Psoas muscle (tissue), 8 donors: ENCODE data around the gene DNAL4. TPM values are rescaled to one million over a fixed set of nuclear protein-coding genes. Genes with fewer than 3 reads are reported as not detected.

ENCODE experiments used
- ATAC-seq, 4 donors: fragments of 200-7000 bp; cut with Tn5 transposase; one replicate each; pipeline ENCODE4 v1.9.1; 2020; ENCODE audit warnings: moderate library complexity in 3 of 4, mild to moderate bottlenecking in 2 of 4
- DNase-seq, 2 donors: peaks; one replicate each; pipeline ENCODE4 v3.0.0-alpha.2; 2020
- H3K27ac ChIP-seq: fragments of 200-600 bp; one replicate; pipeline ENCODE4 v1.8.0; 2022
- H3K27me3 ChIP-seq, 3 donors: fragments of 200-600 bp in 1 of 3; one replicate each; pipeline versions ENCODE4 v1.6.1 to v1.8.0; 2013 to 2022; ENCODE audit warnings: low read length in 2 of 3, mild to moderate bottlenecking in 2 of 3, moderate library complexity in 1 of 3; ENCODE audit not compliant: insufficient read depth in 3 of 3
- H3K36me3 ChIP-seq, 2 donors: fragments of 200-600 bp in 1 of 2; one replicate each; pipeline versions ENCODE4 v1.6.1 to v1.8.0; 2013 to 2022; ENCODE audit warnings: low read depth in 1 of 2, mild to moderate bottlenecking in 1 of 2, moderate library complexity in 1 of 2; ENCODE audit not compliant: insufficient read depth in 1 of 2
- H3K4me1 ChIP-seq: fragments of 200-600 bp; one replicate; pipeline ENCODE4 v1.8.0; 2022
- H3K4me3 ChIP-seq: fragments of 200-600 bp; one replicate; pipeline ENCODE4 v1.8.0; 2022; ENCODE audit warnings: mild to moderate bottlenecking
- H3K9me3 ChIP-seq: fragments of 200-600 bp; one replicate; pipeline ENCODE4 v1.8.0; 2022
- WGBS, 3 donors: extraction: QIAGEN DNeasy Blood & Tissue Kit; methylation state at CpG; one replicate each; pipeline versions ENCODE4 v1.1.6 to v1.1.7; 2013; 5-methylcytosine and 5-hydroxymethylcytosine counted together
- intact Hi-C, 2 donors: fragments of 100-400 bp; cut with DNase I; formaldehyde crosslinking; loops; one replicate each; pipeline versions ENCODE4 v1.11.0 to v1.14.2; 2022
- polyA plus RNA-seq, 3 donors: library from polyadenylated mRNA; stranded (reverse); fragments of 200-250 nt; gene quantifications; one replicate each; pipeline ENCODE4 v1.2.3, GENCODE V29; 2013
- total RNA-seq, 4 donors: library from RNA; stranded (reverse); fragmentation: NEBNext Ultra II Directional in 2 of 4; extraction: Animal tissue kit (Norgen Biotek cat#: 25700) in 2 of 4; gene quantifications; one replicate each; pipeline versions ENCODE4 v1.2.1 to v1.2.4, GENCODE V29; 2021 to 2023
- TF ChIP-seq, protein P1 (sequence below): fragments of 200-600 bp; IDR thresholded peaks from one replicate; pipeline ENCODE4 v1.8.0; 2022; ENCODE audit warnings: antibody characterized with exemption
- donor health status: healthy with polysubstance abuse.
- donor health status: DM: no; HTN: no; CAD: no; lungs with moderate emphysema.
- donor health status: Bipolar disorder and iron deficiency.
- donor health status: healthy.
- donor health status: DM: yes; HTN: yes; CAD: no.
- donor health status: DM: no; HTN: no; CAD: no.
- donor health status: DM: no; HTN: no; CAD: no.
- donor health status: DM: yes; HTN: yes; CAD: no.

The DNAL4 gene
- total and polyA plus RNA-seq, 7 donors = 3.5 to 13.9 (median 5.8) TPM

DNA sequence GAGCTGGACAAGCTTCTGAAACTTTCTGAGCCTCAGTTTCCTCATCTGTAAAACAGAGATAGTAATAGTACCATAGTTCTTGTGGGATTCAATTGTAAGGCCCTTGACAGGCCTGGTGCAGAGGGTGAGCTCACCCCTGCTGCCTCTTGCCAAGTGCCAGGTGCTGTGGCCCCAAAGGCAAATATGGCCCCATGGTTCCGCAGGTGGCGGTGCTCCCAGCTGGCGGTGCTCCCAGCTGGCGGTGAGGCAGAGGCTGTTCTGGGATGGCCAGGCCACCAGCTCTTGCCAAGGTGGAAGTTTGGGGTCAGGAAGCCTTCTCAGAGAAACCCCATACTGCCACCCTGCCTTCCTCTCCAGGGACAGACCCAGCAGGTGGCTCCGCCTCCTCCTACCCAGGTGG, 41.0 kb upstream of the DNAL4 start:
- H3K36me3 ChIP-seq = no peaks in the 10 kb centered on the region
- WGBS, 3 donors = 77 to 89% (median 86%) methylated on average over 5 of the region's 5 CpGs
- TF ChIP-seq, protein P1, sequence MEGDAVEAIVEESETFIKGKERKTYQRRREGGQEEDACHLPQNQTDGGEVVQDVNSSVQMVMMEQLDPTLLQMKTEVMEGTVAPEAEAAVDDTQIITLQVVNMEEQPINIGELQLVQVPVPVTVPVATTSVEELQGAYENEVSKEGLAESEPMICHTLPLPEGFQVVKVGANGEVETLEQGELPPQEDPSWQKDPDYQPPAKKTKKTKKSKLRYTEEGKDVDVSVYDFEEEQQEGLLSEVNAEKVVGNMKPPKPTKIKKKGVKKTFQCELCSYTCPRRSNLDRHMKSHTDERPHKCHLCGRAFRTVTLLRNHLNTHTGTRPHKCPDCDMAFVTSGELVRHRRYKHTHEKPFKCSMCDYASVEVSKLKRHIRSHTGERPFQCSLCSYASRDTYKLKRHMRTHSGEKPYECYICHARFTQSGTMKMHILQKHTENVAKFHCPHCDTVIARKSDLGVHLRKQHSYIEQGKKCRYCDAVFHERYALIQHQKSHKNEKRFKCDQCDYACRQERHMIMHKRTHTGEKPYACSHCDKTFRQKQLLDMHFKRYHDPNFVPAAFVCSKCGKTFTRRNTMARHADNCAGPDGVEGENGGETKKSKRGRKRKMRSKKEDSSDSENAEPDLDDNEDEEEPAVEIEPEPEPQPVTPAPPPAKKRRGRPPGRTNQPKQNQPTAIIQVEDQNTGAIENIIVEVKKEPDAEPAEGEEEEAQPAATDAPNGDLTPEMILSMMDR = no peak
- intact Hi-C loops = no loop called here
- no peaks in the 10 kb centered on the region for H3K4me1 ChIP-seq
- peak in 1 of 2 donors; percentile 8 for DNase-seq
- H3K27me3 ChIP-seq = peaks cover 0 to 47% (median 11%) of the 10 kb centered on the region in 3 donors
- ATAC-seq = no peak
- no peaks in the 10 kb centered on the region for H3K9me3 ChIP-seq
- no peak overlapping the region for H3K4me3 ChIP-seq
- no peak overlapping the region for H3K27ac ChIP-seq

DNA sequence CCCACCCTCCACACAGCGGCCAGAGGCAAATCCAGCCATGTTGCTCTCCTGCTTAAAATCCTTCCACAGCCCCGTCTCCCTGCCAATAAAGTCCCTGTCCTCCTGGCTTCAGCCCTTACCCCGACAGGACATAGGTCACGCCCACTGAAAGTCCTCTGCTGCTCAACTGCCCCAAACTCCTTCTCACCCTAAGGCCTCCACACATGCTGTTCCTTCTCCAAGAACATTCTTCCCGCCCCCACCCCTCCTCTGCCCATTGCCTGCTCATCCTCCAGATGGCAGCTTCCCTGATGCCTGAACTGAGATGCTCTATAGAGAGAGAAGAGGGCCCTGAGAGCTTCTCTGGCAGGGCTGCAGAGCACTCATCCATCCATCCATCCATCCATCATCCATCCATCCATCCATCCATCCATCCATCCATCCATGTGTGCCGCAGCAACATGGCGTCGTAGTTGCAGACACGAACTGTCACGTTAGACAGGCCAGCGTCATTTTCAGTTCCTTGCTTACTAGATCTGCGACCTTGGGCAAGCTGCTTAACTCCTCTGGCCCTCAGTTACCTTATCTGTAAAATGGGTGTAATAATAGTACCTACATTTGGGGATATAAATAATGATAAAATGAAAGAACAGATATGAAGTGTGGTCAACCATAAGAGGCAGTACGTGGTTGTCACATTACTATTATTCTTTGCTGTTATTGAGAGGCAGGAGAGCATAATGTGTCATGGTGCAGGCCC, 40.4 kb upstream of the DNAL4 start:
- Histone ChIP-seq H3K9me3 (no peaks in the 10 kb centered on the region), H3K4me1 (no peaks in the 10 kb centered on the region), H3K27ac (no peak overlapping the region), H3K4me3 (no peak overlapping the region), H3K27me3 (peaks cover 0 to 41% (median 10%) of the 10 kb centered on the region in 3 donors), H3K36me3 (no peaks in the 10 kb centered on the region)
- DNase-seq = peak in 1 of 2 donors; percentile 4
- intact Hi-C loops = no loop called here
- 77 to 83% (median 78%) methylated on average over 13 of the region's 13 CpGs for WGBS, 3 donors
- no peak for ATAC-seq
- TF ChIP-seq, protein P1 = no peak

DNA sequence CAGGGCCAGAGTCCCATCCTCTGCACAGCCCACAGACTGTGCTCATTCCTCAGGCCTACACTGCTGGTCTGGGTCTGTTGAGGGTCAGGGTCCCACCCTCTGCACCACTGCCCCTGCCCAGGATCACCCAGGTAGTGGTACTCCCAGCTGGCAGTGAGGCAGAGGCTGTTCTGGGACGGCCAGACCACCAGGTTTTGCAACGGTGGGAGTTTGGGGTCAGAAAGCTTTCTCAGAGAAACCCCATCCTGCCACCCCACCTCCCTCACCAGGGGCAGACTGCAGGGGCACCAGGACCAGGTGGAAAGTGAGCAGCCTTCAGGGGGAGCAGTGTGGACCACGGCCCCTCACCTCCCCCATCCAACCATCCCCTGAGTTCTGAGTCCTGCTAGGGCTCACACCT, 39.1 kb upstream of the DNAL4 start:
- WGBS, 3 donors = 60 to 73% (median 67%) methylated on average over 3 of the region's 3 CpGs
- H3K27me3 ChIP-seq = peaks cover 0 to 40% (median 10%) of the 10 kb centered on the region in 3 donors
- TF ChIP-seq, protein P1 = no peak

DNA sequence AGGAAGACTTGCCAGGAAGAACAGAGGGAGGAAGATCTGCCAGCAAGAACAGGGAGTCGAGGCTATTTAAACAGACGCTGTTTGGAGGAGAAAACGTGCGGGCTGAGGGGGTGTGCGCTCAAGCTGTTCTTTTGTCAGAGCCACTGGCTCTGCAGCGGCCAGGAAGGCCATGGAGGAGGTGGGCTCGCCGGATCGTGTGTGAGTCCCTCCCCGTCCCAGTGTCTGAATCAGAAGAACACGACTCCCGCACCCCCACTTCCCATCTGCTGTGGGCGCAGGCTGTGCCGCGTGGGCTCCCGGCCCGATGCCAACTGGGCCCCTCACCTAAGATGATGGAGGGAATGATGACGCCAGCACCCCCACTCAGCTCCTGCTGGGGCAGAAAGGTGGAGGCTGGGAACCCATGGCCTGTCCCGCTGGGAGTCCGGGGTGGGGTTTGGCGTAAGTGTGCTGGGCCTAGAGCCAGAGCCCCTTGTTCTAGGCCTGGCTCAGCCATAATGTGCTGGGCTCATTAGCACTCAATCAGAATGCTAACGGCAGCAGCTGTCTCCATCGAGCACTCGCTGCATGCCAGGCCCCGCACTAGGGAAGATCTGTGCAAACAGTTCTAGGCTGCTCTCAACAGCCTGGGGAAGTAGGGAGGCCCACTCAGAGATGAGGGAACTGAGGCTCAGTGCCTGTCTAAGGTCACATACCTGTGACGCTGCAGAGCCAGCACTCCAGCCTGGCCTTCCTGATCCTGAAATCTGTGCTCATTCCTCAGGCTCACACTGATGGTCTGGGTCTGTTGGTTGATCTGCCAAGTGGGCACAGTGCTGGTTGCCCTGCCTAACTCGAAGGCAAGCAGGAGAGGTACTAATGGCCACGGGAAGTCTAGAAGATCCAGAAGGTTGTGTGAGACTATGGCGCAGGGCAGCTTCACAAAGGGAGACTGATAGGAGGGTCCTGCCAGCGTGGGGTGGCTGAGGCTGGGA, 38.3 kb upstream of the DNAL4 start:
- H3K9me3 ChIP-seq = no peaks in the 10 kb centered on the region
- no peak for ATAC-seq
- DNase-seq = peak in 1 of 2 donors; percentile 27
- no peak overlapping the region for H3K4me3 ChIP-seq
- 54 to 59% (median 59%) methylated on average over 30 of the region's 30 CpGs for WGBS, 3 donors
- H3K27ac ChIP-seq = no peak overlapping the region
- no peaks in the 10 kb centered on the region for H3K4me1 ChIP-seq
- H3K36me3 ChIP-seq = no peaks in the 10 kb centered on the region
- TF ChIP-seq, protein P1 = no peak
- intact Hi-C loops = no loop called here
- H3K27me3 ChIP-seq = peaks cover 0 to 40% (median 10%) of the 10 kb centered on the region in 3 donors

More for the DNA sequence above, 39.1 kb upstream of the DNAL4 start:
- intact Hi-C loops = no loop called here
- Histone ChIP-seq H3K27ac (no peak overlapping the region), H3K4me1 (no peaks in the 10 kb centered on the region), H3K4me3 (no peak overlapping the region), H3K36me3 (no peaks in the 10 kb centered on the region), H3K9me3 (no peaks in the 10 kb centered on the region)
- DNase-seq (peak in 1 of 2 donors; percentile 41), ATAC-seq (no peak)
